GM12892 (cell line): Measurements from ENCODE around the gene OASL.

Experiments
- POLR2AphosphoS5 ChIP-seq: IDR thresholded peaks from 2 replicates; pipeline ENCODE4 v1.6.1; 2011; ENCODE audit warnings: low read depth, low read length, control low read depth
- TAF1 ChIP-seq: IDR thresholded peaks from 2 replicates; pipeline ENCODE4 v1.6.1; 2011; ENCODE audit warnings: low read depth, mild to moderate bottlenecking, control low read depth, low read length, borderline replicate concordance

DNA sequence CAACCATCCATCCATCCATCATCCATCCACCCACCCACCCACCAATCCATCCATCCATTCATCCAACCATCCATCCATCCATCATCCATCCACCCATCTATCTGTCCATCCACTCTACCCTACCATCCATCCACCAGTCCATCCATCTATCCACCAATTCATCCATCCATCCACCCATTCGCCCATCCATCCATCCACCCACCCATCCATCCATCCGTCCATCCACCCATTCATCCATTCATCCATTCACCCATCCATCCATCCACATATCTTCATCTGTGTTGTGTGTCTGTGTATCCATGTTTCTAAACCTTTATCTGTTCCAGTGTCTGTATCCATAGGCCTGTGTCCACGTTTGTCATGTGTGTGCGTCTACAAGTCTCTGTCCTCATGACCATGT, 50.8 kb downstream of the OASL start:
- TF ChIP-seq TAF1, result no peak
- no peak for TF ChIP-seq POLR2AphosphoS5
